ENCODE results near the gene MRFAP1. TPM values are rescaled to one million over a fixed set of nuclear protein-coding genes. Genes with fewer than 3 reads are reported as not detected.

MRFAP1 gene
- polyA plus RNA-seq, 1 donor from 2014 or later, result 322 TPM

DNA sequence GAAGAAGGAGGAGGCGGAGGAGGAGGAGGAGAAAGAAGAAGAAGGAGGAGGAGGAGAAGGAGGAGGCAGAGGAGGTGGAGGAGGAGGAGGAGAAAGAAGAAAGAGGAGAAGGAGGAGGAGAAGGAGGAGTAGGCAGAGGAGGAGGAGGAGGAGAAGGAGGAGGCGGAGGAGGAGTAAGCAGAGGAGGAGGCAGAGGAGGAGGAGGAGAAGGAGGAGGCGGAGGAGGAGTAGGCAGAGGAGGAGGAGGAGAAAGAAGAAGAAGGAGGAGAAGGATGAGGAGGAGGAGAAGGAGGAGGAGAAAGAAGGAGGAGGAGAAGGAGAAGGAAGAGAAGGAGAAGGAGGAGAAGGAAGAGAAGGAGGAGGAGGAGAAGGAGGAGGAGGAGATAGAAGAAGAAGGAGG lies 19.9 kb downstream of the MRFAP1 start:
- no peaks in the 10 kb centered on the region for H4K20me1 ChIP-seq (ENCODE audit: insufficient read depth)
- TF ChIP-seq RAD21 (conservative IDR thresholded peaks at IDR 0.05), result no peak
- TF ChIP-seq EZH2 (IDR thresholded peaks at IDR 0.05; ENCODE audit: borderline replicate concordance, insufficient read depth, low read length, poor library complexity, severe bottlenecking), result no peak
- TF ChIP-seq POLR2AphosphoS5 (IDR thresholded peaks at IDR 0.05), result no peak
- no peak for TF ChIP-seq MXI1 (conservative IDR thresholded peaks at IDR 0.05; ENCODE audit: poor library complexity, severe bottlenecking)
- TF ChIP-seq SMC3 (conservative IDR thresholded peaks at IDR 0.05; ENCODE audit: poor library complexity), result no peak
- TF ChIP-seq, protein P1, sequence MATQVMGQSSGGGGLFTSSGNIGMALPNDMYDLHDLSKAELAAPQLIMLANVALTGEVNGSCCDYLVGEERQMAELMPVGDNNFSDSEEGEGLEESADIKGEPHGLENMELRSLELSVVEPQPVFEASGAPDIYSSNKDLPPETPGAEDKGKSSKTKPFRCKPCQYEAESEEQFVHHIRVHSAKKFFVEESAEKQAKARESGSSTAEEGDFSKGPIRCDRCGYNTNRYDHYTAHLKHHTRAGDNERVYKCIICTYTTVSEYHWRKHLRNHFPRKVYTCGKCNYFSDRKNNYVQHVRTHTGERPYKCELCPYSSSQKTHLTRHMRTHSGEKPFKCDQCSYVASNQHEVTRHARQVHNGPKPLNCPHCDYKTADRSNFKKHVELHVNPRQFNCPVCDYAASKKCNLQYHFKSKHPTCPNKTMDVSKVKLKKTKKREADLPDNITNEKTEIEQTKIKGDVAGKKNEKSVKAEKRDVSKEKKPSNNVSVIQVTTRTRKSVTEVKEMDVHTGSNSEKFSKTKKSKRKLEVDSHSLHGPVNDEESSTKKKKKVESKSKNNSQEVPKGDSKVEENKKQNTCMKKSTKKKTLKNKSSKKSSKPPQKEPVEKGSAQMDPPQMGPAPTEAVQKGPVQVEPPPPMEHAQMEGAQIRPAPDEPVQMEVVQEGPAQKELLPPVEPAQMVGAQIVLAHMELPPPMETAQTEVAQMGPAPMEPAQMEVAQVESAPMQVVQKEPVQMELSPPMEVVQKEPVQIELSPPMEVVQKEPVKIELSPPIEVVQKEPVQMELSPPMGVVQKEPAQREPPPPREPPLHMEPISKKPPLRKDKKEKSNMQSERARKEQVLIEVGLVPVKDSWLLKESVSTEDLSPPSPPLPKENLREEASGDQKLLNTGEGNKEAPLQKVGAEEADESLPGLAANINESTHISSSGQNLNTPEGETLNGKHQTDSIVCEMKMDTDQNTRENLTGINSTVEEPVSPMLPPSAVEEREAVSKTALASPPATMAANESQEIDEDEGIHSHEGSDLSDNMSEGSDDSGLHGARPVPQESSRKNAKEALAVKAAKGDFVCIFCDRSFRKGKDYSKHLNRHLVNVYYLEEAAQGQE (IDR thresholded peaks at IDR 0.05; ENCODE audit: borderline replicate concordance), result no peak
- no peak for TF ChIP-seq TAF1 (IDR thresholded peaks at IDR 0.05; ENCODE audit: low read depth)
- no peak for TF ChIP-seq EP300 (conservative IDR thresholded peaks at IDR 0.05; ENCODE audit: poor library complexity, severe bottlenecking)
- TF ChIP-seq, protein P2, sequence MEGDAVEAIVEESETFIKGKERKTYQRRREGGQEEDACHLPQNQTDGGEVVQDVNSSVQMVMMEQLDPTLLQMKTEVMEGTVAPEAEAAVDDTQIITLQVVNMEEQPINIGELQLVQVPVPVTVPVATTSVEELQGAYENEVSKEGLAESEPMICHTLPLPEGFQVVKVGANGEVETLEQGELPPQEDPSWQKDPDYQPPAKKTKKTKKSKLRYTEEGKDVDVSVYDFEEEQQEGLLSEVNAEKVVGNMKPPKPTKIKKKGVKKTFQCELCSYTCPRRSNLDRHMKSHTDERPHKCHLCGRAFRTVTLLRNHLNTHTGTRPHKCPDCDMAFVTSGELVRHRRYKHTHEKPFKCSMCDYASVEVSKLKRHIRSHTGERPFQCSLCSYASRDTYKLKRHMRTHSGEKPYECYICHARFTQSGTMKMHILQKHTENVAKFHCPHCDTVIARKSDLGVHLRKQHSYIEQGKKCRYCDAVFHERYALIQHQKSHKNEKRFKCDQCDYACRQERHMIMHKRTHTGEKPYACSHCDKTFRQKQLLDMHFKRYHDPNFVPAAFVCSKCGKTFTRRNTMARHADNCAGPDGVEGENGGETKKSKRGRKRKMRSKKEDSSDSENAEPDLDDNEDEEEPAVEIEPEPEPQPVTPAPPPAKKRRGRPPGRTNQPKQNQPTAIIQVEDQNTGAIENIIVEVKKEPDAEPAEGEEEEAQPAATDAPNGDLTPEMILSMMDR (IDR thresholded peaks at IDR 0.05; ENCODE audit: poor library complexity, severe bottlenecking), result no peak
- H3K36me3 ChIP-seq (ENCODE audit: insufficient read depth, low read length), result no peaks in the 10 kb centered on the region
- H3K9ac ChIP-seq (ENCODE audit: low read length), result no peak overlapping the region
- no peaks in the 10 kb centered on the region for H3K79me2 ChIP-seq (replicated peaks; ENCODE audit: insufficient read depth, low read length)
- H3K27me3 ChIP-seq (ENCODE audit: insufficient read depth, low read depth, low read length), result no peaks in the 10 kb centered on the region
- no peak overlapping the region for H3K27ac ChIP-seq (ENCODE audit: low read length)
- H3K9me3 ChIP-seq (ENCODE audit: low read length), result no peaks in the 10 kb centered on the region
- H3K4me2 ChIP-seq (ENCODE audit: low read length), result no peak overlapping the region
- no peaks in the 10 kb centered on the region for H3K9me2 ChIP-seq (ENCODE audit: insufficient read depth, low read length)
- H3K4me3 ChIP-seq (ENCODE audit: low read length), result no peak overlapping the region
- H2AFZ ChIP-seq (ENCODE audit: low read depth, low read length), result no peak overlapping the region
- no peaks in the 10 kb centered on the region for H3F3A ChIP-seq (ENCODE audit: insufficient read depth, low read length, poor library complexity, severe bottlenecking)

DNA sequence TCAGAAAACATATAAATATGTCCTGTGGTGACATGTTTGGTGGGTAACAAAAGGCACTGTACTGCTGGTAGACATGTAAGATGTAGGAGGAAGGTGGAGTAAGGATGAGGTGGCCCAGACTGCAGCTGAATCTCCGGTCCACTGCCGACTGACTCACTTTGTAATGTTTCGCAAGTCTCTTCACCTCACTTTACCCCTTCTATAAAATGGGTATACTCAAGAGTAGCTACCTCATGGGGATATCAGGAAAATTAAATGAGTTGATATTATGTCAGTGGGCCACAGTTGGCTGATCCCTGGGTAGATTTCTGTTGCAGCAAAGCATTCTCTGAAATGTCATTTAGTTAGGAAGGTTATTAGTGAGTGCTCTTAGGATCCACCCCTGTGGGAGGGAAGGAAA lies 22.1 kb downstream of the MRFAP1 start:
- Histone ChIP-seq H3K4me2 (ENCODE audit: low read length) (no peak overlapping the region), H3K27me3 (ENCODE audit: insufficient read depth, low read depth, low read length) (no peaks in the 10 kb centered on the region), H3K36me3 (ENCODE audit: insufficient read depth, low read length) (no peaks in the 10 kb centered on the region), H3F3A (ENCODE audit: insufficient read depth, low read length, poor library complexity, severe bottlenecking) (no peaks in the 10 kb centered on the region), H3K9me2 (ENCODE audit: insufficient read depth, low read length) (no peaks in the 10 kb centered on the region), H3K9me3 (ENCODE audit: low read length) (no peaks in the 10 kb centered on the region), H3K9ac (ENCODE audit: low read length) (no peak overlapping the region), H3K27ac (ENCODE audit: low read length) (no peak overlapping the region), H2AFZ (ENCODE audit: low read depth, low read length) (no peak overlapping the region), H4K20me1 (ENCODE audit: insufficient read depth) (no peaks in the 10 kb centered on the region), H3K79me2 (replicated peaks; ENCODE audit: insufficient read depth, low read length) (no peaks in the 10 kb centered on the region), H3K4me3 (ENCODE audit: low read length) (no peak overlapping the region)
- TF ChIP-seq RAD21 (conservative IDR thresholded peaks at IDR 0.05) (no peak), MXI1 (conservative IDR thresholded peaks at IDR 0.05; ENCODE audit: poor library complexity, severe bottlenecking) (no peak), POLR2AphosphoS5 (IDR thresholded peaks at IDR 0.05) (no peak)
- TF ChIP-seq, protein P1 (IDR thresholded peaks at IDR 0.05; ENCODE audit: borderline replicate concordance), result no peak

Data from neural cell (in vitro differentiated cells).